ENCODE results near the gene RAN. TPM values are rescaled to one million over a fixed set of nuclear protein-coding genes. Genes with fewer than 3 reads are reported as not detected.

RAN gene
- total RNA-seq, 2 experiments from 2014 or later = 2,177 to 2,247 TPM

GRCh38 chr12:130925666-130926015 lies 53.8 kb downstream of the RAN start:
- Mint-ChIP-seq H3K27ac (no peak overlapping the region), H3K36me3 (ENCODE audit: low read depth) (no peaks in the 10 kb centered on the region), H3K4me3 (no peak overlapping the region), H3K9me3 (no peaks in the 10 kb centered on the region), H3K27me3 (peaks cover 35% of the 10 kb centered on the region), H3K4me1 (ENCODE audit: low read depth) (no peaks in the 10 kb centered on the region)
- ChIA-PET CTCF (no interaction called here), POLR2A (no interaction called here)
- DNase-seq = no peak
- intact Hi-C loops (cut with micrococcal nuclease) = no loop called here
- ATAC-seq = no peak
- no peak for TF ChIP-seq CTCF (IDR thresholded peaks at IDR 0.05)

Other genes with a start within 250 kb of the RAN start
- not detected for gene RIMBP2, start 155.8 kb upstream of the RAN start, total RNA-seq
- gene STX2, start 32.8 kb upstream of the RAN start, total RNA-seq = 10 to 100 TPM; 11.8 to 12.4 TPM
- under 1 TPM; 0.27 to 0.65 TPM for gene ADGRD1, start 81.8 kb downstream of the RAN start, total RNA-seq